ENCODE measurements around the gene ANKRD39. TPM values are rescaled to one million over a fixed set of nuclear protein-coding genes. Genes with fewer than 3 reads are reported as not detected.
"Not testable (repeated sequence)": the region's sequence is repeated elsewhere in the genome, so short reads cannot be mapped to it uniquely, and the experiment has no call there.

ANKRD39 gene
- polyA plus RNA-seq, 4 donors = 6.6 to 10.9 (median 7.2) TPM

DNA sequence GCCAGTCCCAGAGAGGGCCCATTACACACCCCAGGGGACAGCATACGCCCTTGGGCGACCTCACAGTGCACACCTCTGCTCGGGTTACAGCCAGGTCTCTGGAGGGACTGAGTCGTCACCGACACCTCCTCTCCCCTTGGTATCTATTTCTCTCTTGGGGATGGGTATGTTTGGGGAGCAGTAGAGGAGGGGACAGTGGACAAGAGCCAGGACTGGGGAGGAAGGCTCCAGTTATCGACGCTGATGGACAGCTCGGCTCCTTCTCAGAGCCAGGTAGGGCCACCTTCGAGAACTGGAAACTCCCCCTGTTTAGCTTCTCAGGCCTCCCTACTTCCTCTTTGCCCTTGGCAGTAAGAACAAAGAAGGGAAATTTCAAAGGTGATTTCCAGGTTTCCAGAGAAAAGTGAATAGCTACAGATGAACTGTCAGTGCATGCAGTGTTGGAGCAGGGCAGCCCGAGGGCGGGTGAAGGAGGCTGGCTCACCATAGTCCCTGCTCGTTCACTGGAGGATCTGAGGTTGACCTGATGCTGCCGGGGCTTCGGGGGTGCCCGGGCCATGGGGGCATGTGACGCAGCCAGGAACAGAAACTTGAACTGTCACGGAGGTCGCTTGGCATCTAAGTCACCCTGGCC, 16.5 kb upstream of the ANKRD39 start:
- DNase-seq (ENCODE audit: low read depth in 4 of 4, low spot score in 3 of 4) = no peak

DNA sequence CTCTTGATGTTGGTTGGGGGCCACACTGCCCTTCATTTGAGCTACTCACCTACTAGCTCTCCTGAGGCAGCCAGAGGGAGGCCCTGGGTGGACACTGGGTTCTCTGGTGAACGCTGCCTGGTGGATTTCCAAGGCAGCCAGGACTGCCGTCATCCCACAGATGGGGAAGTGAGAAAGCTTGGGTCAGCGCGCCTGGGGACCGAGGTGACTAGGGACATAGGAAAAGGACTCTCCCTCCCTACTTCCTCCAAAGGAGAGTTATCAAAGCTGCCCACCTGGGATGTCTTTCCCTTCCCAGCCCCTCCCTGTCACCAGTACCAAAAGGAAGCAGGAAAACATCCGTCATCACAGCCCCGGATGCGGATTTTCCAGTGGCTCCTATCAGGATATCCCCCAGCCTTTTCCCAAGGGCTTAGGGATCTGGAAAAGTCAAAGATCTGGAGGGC, 15.9 kb upstream of the ANKRD39 start:
- DNase-seq (ENCODE audit: low read depth in 4 of 4, low spot score in 3 of 4) = no peak

DNA sequence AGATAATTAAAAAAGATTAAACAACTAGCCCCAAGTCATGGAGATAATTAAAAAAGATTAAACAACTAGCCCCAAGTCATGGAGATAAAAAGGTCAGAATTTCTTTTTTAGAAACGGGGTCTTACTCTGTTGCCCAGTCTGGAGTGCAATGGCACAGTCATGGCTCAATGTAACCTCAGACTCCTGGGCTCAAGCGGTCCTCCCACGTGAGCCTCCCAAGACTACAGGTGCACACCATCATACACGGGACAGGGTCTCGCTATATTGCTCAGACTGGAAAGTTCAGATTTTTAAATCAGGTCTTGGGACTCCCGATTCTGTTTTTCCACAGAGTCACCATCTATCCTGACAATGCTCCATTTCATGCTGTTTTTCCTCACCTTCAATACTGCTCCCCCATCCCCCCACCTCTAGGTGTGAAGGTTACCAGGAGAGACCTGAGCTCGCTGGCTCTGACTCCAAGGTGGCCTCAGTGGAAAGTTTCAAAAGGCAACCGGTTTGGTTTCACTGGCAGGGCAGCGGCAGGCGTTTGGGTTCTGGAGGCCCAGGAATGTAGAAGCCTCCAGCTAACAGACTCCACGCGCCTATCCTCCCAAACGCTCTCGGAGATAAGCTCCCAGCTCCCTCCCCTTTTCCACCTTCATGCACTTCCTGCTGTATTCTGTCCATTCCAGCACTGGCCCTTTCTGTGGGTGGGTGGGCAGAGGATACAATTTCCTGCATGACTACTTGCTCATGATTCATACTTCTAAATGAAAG, 15.0 kb upstream of the ANKRD39 start:
- no peak for DNase-seq (ENCODE audit: low read depth in 4 of 4, low spot score in 3 of 4)

DNA sequence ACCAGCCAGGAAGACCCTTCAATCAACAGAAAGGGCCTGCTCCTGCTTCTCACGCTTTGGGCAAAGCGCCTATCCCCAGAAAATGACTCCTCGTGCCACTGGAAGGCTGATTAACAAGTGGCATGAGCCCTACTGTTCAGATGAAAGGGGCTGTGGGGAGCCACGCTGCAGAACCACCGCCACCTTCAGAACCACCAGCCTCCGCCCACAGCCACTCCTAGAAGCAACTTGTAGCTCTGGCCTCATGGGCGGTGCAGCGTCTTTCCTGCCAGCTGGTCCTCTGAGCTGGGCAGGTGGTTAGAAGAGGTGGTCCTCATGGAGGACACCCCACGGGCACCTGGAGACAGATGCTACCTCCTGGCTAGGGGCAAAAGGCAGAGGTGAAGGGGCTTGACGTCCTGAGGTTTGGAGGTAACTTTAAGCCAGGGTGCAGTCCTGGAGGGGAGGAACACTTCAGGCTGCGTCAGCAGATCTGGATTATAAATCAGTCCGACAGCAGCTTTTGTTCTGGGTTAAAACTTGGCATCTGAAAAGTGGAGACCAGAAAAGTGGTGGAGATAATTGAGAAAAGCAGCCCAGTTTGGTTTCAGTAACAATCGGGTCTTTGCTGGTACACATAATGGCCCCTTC, 12.9 kb upstream of the ANKRD39 start:
- DNase-seq (ENCODE audit: low read depth in 4 of 4, low spot score in 3 of 4) = no peak

DNA sequence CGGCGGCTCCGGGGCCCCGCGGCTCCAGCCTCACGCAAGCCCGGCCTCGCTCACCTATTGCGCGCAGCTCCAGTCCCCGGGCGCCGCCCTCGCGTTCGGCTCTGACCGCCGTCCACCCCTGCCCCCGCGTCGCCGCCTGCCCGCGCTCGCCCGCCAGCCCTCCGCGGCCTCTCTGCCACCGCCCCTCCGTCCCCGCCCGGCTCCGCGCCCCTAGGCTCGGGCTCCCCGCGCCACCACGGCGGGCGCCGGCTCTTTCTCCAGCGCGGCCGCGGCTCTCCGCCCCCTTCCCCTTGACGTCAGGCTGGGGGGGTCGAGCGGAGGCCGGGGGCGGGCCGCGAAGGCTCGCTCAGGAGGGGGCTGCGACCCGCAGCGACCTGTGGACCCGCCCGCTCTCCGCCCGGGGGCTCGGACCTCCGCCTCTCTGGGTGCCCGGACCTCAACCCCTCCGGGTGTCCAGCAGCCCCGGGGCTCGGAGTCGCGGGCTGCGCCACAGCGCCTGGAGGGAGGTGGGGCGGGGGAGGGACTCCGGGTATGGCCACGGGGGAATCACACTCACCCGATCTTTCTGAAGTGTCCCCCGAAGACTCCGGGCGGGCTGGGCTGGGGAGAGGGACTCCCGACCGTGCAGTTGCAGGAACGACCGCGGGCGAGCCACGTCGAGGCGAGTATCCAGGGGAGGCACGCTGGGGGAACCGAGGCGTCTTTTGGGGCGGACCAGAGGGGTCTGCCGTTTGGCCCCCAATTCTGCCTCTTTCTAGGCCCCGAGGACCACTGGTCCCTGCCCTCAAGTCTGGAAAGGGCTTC, 12.2 kb upstream of the ANKRD39 start, which contains the start of gene SEMA4C:
Gene SEMA4C (minus strand): TSS at position 259 of the 804 bp plus-strand sequence. CDS start 2,194 bp downstream, outside the sequence.
- no peak for DNase-seq (ENCODE audit: low read depth in 4 of 4, low spot score in 3 of 4)

DNA sequence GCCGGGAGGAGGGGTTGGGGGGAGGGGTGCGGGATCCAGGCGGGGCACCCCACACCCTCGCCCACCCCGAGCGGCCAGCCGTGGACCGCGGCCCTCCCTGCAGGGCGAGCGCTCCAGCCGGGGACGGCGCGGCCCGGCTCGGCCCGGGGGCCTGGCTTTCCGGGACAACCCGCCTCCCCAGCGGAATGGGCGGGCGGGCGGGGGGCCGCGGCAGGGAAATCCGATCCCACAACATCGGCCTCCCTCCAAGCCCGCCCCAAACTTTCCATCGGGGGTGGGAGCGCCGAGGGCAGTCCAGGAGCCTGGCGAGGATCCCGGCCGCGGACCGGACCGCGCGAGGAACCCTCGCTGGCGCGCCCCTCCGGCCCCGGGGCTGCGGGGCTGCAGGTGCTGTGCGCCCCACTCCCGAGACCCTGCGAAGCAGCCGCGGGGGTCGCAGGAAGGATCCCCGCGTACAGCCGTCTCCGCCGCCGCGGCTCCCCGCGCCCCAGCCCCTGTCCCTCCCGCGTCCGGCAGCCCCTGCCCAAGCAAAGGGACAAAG, 11.5 kb upstream of the ANKRD39 start:
- peak in 1 of 4 donors; percentile 68 for DNase-seq (ENCODE audit: low read depth in 4 of 4, low spot score in 3 of 4)

DNA sequence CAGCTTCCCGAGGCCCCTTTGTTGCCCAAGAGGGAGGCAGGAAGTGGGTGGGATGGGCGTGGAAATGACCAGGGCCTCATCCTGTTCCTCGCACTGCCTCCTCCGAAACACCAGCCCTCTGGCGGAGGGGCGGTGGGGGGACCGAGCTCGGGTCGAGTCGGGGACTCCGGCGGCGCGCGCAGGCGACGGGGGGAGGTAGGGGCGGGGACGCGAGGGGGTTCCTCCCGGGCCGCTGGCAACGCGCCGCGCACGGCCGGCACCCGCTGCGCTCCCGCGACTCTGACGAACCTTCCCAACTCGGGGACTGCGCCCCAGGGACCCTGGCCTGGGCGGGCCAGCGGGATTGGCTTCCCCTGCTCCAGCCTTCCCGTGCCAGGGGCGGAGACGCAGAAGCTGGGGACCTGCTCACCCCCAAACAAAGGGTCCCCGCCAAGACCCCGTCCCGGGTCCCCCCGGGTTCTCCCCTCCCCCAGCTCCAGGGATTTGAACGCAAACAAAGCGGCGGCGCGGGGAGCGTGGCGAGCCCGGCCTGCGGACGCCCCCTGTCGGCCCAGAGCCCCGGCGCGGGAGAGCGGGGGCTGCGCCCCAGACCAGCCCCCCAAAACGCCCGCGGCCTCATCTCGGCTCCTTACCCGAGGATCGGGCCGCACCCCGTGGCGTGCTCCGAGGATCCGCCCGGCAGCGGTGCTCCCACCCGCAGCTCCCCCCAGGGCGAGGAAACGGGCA, 10.9 kb upstream of the ANKRD39 start:
- DNase-seq (ENCODE audit: low read depth in 4 of 4, low spot score in 3 of 4) = peak in 3 of 4 donors; percentile 70 to 84 (median 80)

DNA sequence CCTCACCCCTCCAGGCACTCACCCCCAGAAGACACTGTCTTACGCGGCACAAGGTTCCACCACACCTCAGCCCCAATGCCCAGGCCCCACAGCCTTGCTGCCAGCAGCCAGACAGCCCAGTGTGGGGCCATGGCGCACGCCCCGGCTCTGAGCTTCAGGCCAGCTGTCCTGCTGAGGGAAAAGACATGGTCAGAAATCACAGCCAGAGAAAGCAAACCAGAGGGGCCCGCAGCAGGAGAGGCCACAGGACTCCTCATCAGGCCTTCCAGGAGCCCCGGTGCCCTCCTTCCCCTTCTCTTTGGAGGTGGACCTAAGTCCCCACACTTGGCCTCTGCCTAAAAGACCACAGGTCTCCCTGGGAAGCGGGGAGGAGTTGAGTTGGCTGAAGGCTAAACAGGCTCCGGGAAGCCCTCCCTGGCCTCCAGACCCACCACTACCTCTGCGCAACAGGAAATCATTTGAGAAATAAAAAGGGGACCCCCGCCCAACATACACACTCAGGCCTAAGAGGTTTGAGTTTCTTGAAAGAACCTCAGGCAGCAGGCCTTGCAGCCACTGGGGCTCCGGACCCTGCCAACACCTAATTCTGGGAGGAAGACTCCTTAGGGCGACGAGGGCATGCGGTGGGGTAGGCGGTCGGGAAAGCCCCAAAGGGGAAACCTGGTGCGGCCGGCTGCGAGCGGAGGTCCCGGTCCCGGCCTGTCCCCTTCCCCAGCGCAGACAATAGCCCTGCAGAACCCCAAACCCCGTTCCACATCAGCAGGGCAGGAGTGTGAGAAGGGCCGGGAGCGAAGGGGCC, 10.1 kb upstream of the ANKRD39 start:
- no peak for DNase-seq (ENCODE audit: low read depth in 4 of 4, low spot score in 3 of 4)

DNA sequence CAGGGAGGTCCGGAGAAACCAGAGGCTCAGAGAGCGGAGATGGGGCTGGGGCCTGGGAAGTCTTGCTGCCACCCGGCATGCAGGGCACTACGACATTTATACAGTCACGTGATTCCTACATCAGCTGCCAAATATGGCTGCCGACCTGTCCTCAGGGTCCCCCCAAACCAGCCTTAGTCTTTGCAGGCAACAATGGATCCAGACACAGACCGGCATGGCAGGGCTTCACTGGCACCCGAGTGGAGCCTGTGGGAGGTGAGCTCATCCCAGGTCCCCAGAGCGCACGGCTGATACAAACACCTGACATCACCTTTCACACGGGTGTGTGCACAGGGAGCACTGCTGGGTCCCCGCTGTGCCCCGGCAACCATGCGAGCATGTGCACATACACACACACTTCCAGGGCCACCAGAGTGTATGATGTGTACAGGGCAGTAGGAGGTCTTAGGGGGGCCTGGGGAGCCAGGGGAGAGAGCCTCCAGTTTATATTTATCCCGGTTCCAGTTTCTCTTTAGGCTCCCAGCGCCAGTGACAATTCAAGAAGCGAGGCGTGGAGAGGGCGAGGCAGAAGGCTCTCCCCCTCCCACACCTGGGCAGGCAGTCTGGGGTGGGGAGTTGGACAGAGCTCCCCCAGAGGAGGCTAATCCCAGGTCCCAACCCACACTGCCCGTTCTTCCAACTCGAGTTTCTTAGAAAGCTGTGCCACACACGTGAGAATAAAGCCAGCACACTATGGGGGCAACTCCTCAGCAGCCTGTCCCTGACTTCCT, 9.4 kb upstream of the ANKRD39 start:
- no peak for DNase-seq (ENCODE audit: low read depth in 4 of 4, low spot score in 3 of 4)

DNA sequence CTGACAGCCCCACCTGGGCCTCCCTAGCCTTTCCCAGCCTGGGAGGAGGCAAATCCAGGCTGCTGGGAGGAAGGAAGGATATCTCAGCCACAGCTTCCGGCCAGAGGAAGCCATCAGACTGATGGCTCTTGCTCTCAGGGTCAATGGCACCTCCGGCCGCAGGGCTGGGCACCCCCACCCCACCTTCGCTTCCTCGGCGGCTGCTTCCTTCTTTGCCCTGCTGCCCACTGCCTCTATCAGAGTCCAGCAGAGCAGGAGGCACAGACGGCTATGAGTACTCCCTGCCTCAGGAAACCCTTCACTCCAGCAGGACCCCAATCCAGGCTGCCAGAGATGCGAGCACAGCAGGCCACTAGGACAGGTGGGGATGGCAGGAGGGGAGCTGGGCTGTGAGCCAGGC, 8.8 kb upstream of the ANKRD39 start:
- DNase-seq (ENCODE audit: low read depth in 4 of 4, low spot score in 3 of 4) = no peak

DNA sequence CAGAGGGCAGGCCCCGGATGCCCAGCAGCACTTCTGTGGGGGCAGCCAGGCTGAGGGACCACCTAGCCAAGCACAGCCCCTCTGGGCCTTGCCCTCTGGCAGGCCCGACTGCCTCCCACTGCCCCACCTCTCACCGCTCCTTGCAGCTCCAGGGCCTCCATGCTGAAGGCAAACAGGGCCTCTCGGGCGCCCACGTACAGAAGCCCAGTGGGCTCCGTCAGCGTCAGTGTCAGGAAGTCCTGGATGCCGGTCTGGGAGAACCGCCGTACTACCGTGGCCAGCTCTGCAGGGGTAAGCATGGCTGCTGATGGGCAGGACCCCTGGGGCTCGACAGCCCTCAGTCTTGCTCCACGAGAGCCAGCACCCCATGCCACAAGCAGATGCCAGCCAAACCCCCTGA, 8.3 kb upstream of the ANKRD39 start:
- no peak for DNase-seq (ENCODE audit: low read depth in 4 of 4, low spot score in 3 of 4)

DNA sequence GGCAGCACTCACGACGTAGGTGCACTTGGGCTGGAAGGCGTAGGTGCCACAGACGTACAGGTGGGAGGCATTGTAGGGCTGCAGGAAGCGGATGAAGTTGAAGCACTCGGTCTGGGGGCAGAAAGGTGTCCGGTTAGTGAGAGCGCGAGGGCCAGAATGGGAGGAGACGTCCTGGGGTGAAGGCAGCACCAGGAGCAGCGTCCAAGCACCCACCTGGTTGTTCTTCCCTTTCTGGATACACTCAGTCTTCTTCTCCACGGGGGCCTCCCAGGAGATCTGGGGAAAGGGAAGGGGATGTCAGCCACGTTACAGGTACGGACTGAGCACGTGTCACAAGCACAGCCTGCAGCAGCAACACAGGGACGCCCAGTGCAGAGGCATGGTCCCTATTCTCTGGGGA, 7.8 kb upstream of the ANKRD39 start:
- DNase-seq (ENCODE audit: low read depth in 4 of 4, low spot score in 3 of 4) = no peak

DNA sequence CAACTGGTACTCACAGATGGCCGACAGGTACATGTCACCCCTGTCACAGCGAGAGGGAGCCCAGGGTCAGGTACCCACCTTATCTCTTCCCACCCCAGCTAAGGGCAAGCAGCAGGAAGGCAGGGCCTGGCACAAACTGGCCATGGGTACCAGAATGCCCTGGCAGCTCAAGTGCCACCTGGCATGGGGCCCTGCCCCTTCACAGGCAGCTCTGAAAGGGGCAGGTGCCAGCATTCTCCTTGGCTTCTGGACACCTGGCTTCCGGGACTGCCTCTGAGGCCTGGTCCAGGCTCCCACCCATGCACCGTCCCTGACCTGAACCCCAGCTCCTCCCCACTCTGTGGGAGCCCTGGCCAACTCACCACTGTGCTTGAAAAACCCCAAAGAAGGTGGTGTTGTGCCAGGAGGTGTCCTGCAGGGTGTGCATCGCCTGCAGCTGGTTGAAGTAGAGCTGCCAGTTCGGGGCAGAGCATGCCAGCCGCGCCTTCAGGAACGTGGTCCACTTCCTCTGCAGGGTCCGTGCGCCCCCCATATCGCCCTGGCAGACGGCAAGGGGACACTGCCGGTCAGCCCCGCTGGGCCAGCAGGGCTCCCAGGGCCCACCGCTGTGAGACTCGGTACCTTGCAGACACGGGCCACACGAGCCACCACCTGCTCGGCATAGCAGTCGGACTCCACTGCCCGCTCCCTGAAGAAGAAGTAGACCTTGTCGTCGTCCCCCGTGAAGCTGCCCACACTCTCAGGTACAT, 6.7 kb upstream of the ANKRD39 start:
- DNase-seq (ENCODE audit: low read depth in 4 of 4, low spot score in 3 of 4) = no peak

DNA sequence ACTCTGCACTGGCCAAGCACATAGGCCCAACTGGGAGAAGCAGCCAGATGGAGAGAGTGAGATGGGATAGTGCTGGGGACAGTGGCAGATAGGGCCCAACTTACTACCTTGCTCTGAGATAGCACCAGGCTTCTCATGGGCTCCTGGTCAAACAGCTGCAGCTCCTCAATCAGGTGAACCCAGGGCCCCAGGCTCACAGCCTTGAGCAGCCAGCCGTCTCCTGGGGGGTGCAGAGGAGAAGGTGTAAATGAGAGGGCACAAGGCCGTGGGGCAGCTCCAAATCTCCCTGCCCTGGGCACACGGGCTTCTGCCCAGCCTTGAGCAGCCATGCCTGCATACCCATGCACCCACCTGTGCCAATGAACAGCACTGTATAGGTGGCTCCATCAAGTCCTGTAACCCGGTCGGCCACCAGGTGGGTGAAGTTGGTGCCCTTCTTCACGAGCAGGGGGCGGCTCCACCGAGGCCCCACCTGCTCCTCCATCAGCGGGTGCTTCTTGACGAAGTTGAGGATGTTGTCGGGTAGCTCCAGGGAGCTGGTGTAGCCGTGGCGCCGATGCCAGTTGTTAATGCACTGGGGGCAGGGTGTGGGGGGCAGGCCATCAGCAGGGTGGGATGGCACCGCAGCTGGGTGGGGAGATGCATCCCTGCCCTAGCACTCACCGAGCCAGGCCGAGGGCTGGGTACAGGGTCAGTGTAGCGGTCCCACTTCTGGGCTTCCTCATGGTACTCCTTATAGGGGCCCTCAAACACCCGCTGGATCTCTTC, 5.9 kb upstream of the ANKRD39 start:
- DNase-seq (ENCODE audit: low read depth in 4 of 4, low spot score in 3 of 4) = no peak

DNA sequence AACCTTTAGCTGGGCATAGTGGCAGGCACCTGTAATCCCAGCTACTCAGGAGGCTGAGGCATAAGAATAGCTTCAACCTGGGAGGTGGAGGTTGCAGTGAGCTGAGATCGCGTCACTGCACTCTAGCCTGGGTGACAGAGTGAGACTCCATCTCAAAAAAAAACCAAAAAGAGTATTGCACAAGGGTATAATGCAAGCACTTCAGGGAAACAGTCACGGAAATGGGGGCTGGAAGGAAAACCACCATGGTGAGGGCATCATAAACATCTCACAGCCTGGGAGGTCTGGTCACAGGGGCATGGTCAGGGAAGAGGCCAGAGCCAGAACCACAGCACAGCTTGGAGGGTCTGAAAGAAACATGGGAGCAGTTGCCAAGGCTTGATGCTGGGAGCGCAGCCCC, 5.2 kb upstream of the ANKRD39 start:
- not testable (repeated sequence) for DNase-seq (ENCODE audit: low read depth in 4 of 4, low spot score in 3 of 4)

DNA sequence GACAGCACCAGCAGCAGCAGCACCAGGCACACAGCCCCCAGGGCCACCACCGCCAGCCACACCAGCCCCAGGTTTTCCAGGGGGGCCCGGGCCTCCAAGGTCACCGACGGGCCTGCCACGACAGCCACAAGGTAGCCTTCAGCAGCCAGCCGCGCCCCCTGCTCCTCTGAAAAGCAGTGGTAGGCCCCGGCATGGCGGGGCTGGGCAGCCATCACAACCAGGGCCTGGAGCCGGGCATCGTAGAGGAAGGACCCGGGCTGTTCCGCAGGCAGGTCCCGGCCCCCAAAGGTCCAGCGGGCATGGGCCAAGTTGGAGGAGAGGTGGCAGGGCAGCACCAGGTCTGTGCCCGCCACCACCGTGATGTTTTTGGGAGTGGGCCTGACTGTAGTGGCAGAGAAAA, 3.3 kb upstream of the ANKRD39 start:
- no peak for DNase-seq (ENCODE audit: low read depth in 4 of 4, low spot score in 3 of 4)

All from left renal pelvis (tissue), 4 donors.